SJSA1 (cell line): Measurements from ENCODE around the gene WNK2. TPM values are rescaled to one million over a fixed set of nuclear protein-coding genes. Genes with fewer than 3 reads are reported as not detected.

Source experiments
- DNase-seq, 2 experiments: peaks; one replicate each; pipeline ENCODE4 v3.0.0-alpha.2; 2015 to 2020; ENCODE audit warnings: low spot score in 2 of 2, low read depth in 1 of 2
- H3K27ac ChIP-seq: fragments of 250-450 bp; sonication (Bioruptor Pico); 2 replicates; pipeline ENCODE4 v1.5.1; 2020; ENCODE audit warnings: mild to moderate bottlenecking, moderate library complexity
- H3K27me3 ChIP-seq: fragments of 250-450 bp; sonication (Bioruptor Pico); replicated peaks from 2 replicates; pipeline ENCODE4 v1.5.1; 2020; ENCODE audit warnings: mild to moderate bottlenecking, moderate library complexity
- H3K36me3 ChIP-seq: fragments of 250-450 bp; sonication (Bioruptor Pico); 2 replicates; pipeline ENCODE4 v1.5.1; 2020; ENCODE audit warnings: mild to moderate bottlenecking
- H3K4me1 ChIP-seq: fragments of 250-450 bp; sonication (Bioruptor Pico); replicated peaks from 2 replicates; pipeline ENCODE4 v1.6.1; 2021; ENCODE audit warnings: mild to moderate bottlenecking
- H3K4me3 ChIP-seq: fragments of 250-450 bp; sonication (Bioruptor Pico); 2 replicates; pipeline ENCODE4 v1.5.1; 2020; ENCODE audit warnings: mild to moderate bottlenecking
- H3K9me3 ChIP-seq: fragments of 250-450 bp; sonication (Bioruptor Pico); replicated peaks from 2 replicates; pipeline ENCODE4 v1.5.1; 2020; ENCODE audit warnings: mild to moderate bottlenecking
- total RNA-seq: library from RNA; depleted of rRNA; stranded (reverse); fragments of >200 nt; shearing (Covaris generic); gene quantifications from 2 replicates; pipeline ENCODE4 v1.2.3, GENCODE V29; 2014

The WNK2 gene
- total RNA-seq, 1 experiment from 2014 or later, result not detected

GRCh38 chr9:93303258-93303771, 119.4 kb downstream of the WNK2 start:
- Histone ChIP-seq H3K9me3 (no peaks in the 10 kb centered on the region), H3K4me3 (no peak overlapping the region), H3K4me1 (no peaks in the 10 kb centered on the region), H3K27me3 (no peaks in the 10 kb centered on the region), H3K27ac (no peak overlapping the region), H3K36me3 (no peaks in the 10 kb centered on the region)
- DNase-seq, result no peak

- no peak for DNase-seq
- Histone ChIP-seq H3K9me3 (no peaks in the 10 kb centered on the region), H3K4me3 (no peak overlapping the region), H3K27me3 (no peaks in the 10 kb centered on the region), H3K4me1 (no peaks in the 10 kb centered on the region), H3K36me3 (no peaks in the 10 kb centered on the region), H3K27ac (no peak overlapping the region)
These were observed 120.1 kb downstream of the WNK2 start for GRCh38 chr9:93303806-93304573.

- H3K36me3 ChIP-seq, result no peaks in the 10 kb centered on the region
- H3K9me3 ChIP-seq, result no peaks in the 10 kb centered on the region
- no peaks in the 10 kb centered on the region for H3K27me3 ChIP-seq
- no peaks in the 10 kb centered on the region for H3K4me1 ChIP-seq
- no peak overlapping the region for H3K27ac ChIP-seq
- DNase-seq, result peak in 1 of 2 experiments; percentile 51
- no peak overlapping the region for H3K4me3 ChIP-seq
These were observed 120.9 kb downstream of the WNK2 start for GRCh38 chr9:93304574-93305496.

- Histone ChIP-seq H3K27me3 (no peaks in the 10 kb centered on the region), H3K4me1 (no peaks in the 10 kb centered on the region), H3K9me3 (no peaks in the 10 kb centered on the region), H3K27ac (no peak overlapping the region), H3K36me3 (no peaks in the 10 kb centered on the region), H3K4me3 (no peak overlapping the region)
- DNase-seq, result no peak
These were observed 121.6 kb downstream of the WNK2 start for GRCh38 chr9:93305497-93306020.

- Histone ChIP-seq H3K27ac (no peak overlapping the region), H3K4me1 (no peaks in the 10 kb centered on the region), H3K9me3 (no peaks in the 10 kb centered on the region), H3K36me3 (no peaks in the 10 kb centered on the region), H3K27me3 (no peaks in the 10 kb centered on the region), H3K4me3 (no peak overlapping the region)
- no peak for DNase-seq
These were observed 122.1 kb downstream of the WNK2 start for GRCh38 chr9:93306081-93306480.

GRCh38 chr9:93306579-93307091, 122.7 kb downstream of the WNK2 start:
- Histone ChIP-seq H3K27ac (no peak overlapping the region), H3K36me3 (no peaks in the 10 kb centered on the region), H3K9me3 (no peaks in the 10 kb centered on the region), H3K4me3 (no peak overlapping the region), H3K27me3 (no peaks in the 10 kb centered on the region), H3K4me1 (no peaks in the 10 kb centered on the region)
- DNase-seq, result no peak

GRCh38 chr9:93307468-93308157, 123.7 kb downstream of the WNK2 start:
- no peak for DNase-seq
- Histone ChIP-seq H3K36me3 (no peaks in the 10 kb centered on the region), H3K9me3 (no peaks in the 10 kb centered on the region), H3K27me3 (no peaks in the 10 kb centered on the region), H3K4me3 (no peak overlapping the region), H3K4me1 (peaks cover 10% of the 10 kb centered on the region), H3K27ac (no peak overlapping the region)

GRCh38 chr9:93308158-93308602, 124.2 kb downstream of the WNK2 start:
- H3K4me3 ChIP-seq, result no peak overlapping the region
- H3K27ac ChIP-seq, result no peak overlapping the region
- DNase-seq, result no peak
- no peaks in the 10 kb centered on the region for H3K36me3 ChIP-seq
- H3K27me3 ChIP-seq, result no peaks in the 10 kb centered on the region
- peaks cover 14% of the 10 kb centered on the region for H3K4me1 ChIP-seq
- no peaks in the 10 kb centered on the region for H3K9me3 ChIP-seq

GRCh38 chr9:93308676-93309075, 124.7 kb downstream of the WNK2 start:
- H3K4me1 ChIP-seq, result peaks cover 18% of the 10 kb centered on the region
- H3K27ac ChIP-seq, result no peak overlapping the region
- no peaks in the 10 kb centered on the region for H3K36me3 ChIP-seq
- H3K4me3 ChIP-seq, result no peak overlapping the region
- H3K27me3 ChIP-seq, result no peaks in the 10 kb centered on the region
- no peaks in the 10 kb centered on the region for H3K9me3 ChIP-seq
- DNase-seq, result no peak

- Histone ChIP-seq H3K27me3 (no peaks in the 10 kb centered on the region), H3K27ac (no peak overlapping the region), H3K4me1 (peaks cover 19% of the 10 kb centered on the region), H3K4me3 (no peak overlapping the region), H3K36me3 (no peaks in the 10 kb centered on the region), H3K9me3 (no peaks in the 10 kb centered on the region)
- no peak for DNase-seq
These were observed 126.0 kb downstream of the WNK2 start for GRCh38 chr9:93309889-93310425.

GRCh38 chr9:93315118-93315517, 131.2 kb downstream of the WNK2 start:
- Histone ChIP-seq H3K27me3 (no peaks in the 10 kb centered on the region), H3K36me3 (no peaks in the 10 kb centered on the region), H3K4me3 (no peak overlapping the region), H3K27ac (no peak overlapping the region), H3K4me1 (peaks cover 22% of the 10 kb centered on the region), H3K9me3 (no peaks in the 10 kb centered on the region)
- no peak for DNase-seq

- Histone ChIP-seq H3K36me3 (no peaks in the 10 kb centered on the region), H3K4me1 (peaks cover 25% of the 10 kb centered on the region), H3K27me3 (no peaks in the 10 kb centered on the region), H3K4me3 (no peak overlapping the region), H3K27ac (no peak overlapping the region), H3K9me3 (no peaks in the 10 kb centered on the region)
- no peak for DNase-seq
These were observed 132.0 kb downstream of the WNK2 start for GRCh38 chr9:93315960-93316359.
